G401.6 (cell line): Measurements from ENCODE around the gene CPTP.

ENCODE experiments used
- FAIRE-seq: peaks from 2 replicates; lab custom pipeline; 2012; peaks lifted over from hg19 to GRCh38; lab: Jason Lieb, UNC

Gene CPTP

GRCh38 chr1:1336446-1336845 is 11.8 kb downstream of the CPTP start:
- FAIRE-seq: no peak

- no peak for FAIRE-seq
Observed at GRCh38 chr1:1336931-1337792, 12.6 kb downstream of the CPTP start.

GRCh38 chr1:1337793-1338147 is 13.2 kb downstream of the CPTP start:
- FAIRE-seq: no peak

- FAIRE-seq: no peak
Observed at GRCh38 chr1:1338278-1338677, 13.7 kb downstream of the CPTP start.

GRCh38 chr1:1340185-1340584 is 15.6 kb downstream of the CPTP start:
- FAIRE-seq: no peak

GRCh38 chr1:1340791-1341548 is 16.4 kb downstream of the CPTP start:
- FAIRE-seq: no peak

GRCh38 chr1:1341549-1342021 is 17.0 kb downstream of the CPTP start:
- no peak for FAIRE-seq

- no peak for FAIRE-seq
Observed at GRCh38 chr1:1342061-1342562, 17.5 kb downstream of the CPTP start.

- no peak for FAIRE-seq
Observed at GRCh38 chr1:1342584-1343115, 18.0 kb downstream of the CPTP start.

- no peak for FAIRE-seq
Observed at GRCh38 chr1:1343811-1344421, 19.3 kb downstream of the CPTP start.

GRCh38 chr1:1344655-1345361 is 20.2 kb downstream of the CPTP start:
- FAIRE-seq: no peak

GRCh38 chr1:1345384-1345783 is 20.8 kb downstream of the CPTP start:
- FAIRE-seq: no peak

- FAIRE-seq: no peak
Observed at GRCh38 chr1:1345860-1346500, 21.4 kb downstream of the CPTP start.

- FAIRE-seq: no peak
Observed at GRCh38 chr1:1346501-1346890, 21.9 kb downstream of the CPTP start.

- no peak for FAIRE-seq
Observed at GRCh38 chr1:1347026-1347595, 22.5 kb downstream of the CPTP start.

- no peak for FAIRE-seq
Observed at GRCh38 chr1:1347663-1348419, 23.2 kb downstream of the CPTP start.

- no peak for FAIRE-seq
Observed at GRCh38 chr1:1348420-1349255, 24.0 kb downstream of the CPTP start.

- FAIRE-seq: no peak
Observed at GRCh38 chr1:1349256-1350012, 24.8 kb downstream of the CPTP start, which contains the start of gene DVL1. Gene DVL1 (minus strand): TSS chr1:1349418. CDS start chr1:1349065, 353 bp downstream.
